COR-L47 (cell line): ENCODE measurements around the gene TIMM17B.

Experiments used
- DNase-seq: peaks from one replicate; lab custom pipeline; 2025; lab: John Stamatoyannopoulos, UW

Gene TIMM17B

DNA sequence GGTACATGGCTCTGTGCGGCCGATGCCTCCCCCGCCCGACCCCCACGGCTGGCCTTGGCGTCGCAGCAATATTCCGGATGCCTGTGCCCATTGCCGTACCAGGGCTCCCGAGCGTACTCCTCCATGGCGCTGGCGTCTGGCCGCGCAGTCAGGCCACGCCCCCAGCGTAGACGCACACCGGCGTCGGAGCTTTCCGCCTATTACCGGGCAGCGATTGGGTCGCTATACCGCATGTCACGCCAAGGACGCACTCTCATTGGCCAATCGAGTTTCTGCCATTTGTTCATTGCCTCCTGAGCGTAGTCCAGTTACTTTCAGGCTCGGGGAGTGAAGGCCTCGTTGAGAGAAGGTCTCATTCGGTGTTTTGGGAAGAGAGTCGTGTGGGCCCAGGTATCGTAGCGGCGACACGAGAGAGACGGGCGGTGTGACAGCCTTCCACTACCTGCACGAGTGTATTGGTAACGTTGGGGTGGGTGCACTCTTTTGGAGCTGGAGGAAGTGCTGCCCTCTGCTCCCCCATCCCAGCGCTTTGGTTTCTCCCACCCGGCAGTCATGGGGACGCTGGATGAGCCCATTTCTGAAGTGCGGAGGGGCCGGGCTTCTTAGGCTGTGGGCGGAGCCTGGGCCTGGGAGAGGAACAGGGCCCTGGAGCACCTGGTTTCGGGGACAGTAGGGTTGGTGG lies at the start of gene TIMM17B, which contains the start of gene PQBP1:
TIMM17B (minus strand) TSS at position 144 of the 682 bp plus-strand sequence; CDS start at position 125, 19 bp downstream.
PQBP1 (plus strand) TSS at position 306 of the 682 bp plus-strand sequence. CDS start 580 bp downstream, outside the sequence.
- DNase-seq: peak; percentile 92

DNA sequence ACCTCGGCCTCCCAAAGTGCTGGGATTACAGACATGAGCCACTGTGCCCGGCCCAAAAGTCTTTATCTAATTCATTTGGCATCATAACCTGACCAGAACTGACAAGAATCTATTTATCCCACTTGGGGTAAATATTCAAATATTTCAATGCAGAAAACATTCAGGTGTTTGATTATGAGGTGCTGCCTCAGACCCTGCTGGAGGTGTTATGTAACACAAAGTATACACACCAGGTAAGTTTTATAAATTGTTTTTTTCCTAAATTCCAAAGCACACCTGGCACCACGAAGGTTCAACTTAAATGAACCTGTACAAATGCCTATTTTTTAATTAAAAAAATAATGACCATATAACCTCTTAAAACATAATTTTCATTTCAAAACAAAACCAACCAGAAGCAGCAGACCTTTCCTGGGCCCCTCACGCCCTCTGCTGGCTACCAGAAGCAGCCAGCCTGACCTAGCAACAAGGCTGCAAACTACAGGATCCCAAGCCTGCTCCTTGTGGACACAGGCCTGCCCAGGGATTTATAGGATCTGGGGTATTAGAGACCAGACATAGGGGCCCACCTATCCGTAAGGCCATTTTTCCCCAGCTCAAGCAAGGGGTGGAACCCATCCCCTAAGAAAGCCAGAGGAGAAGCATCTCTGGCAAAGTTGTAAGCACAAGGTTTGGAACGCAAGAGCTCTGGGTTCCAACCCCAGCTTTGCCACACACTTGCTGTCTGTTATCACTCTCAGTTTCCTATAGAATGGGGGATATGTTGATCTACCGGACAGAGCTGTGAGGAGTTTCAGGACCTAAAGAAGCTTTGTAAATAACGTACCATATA lies 48.2 kb upstream of the TIMM17B start:
- no peak for DNase-seq

DNA sequence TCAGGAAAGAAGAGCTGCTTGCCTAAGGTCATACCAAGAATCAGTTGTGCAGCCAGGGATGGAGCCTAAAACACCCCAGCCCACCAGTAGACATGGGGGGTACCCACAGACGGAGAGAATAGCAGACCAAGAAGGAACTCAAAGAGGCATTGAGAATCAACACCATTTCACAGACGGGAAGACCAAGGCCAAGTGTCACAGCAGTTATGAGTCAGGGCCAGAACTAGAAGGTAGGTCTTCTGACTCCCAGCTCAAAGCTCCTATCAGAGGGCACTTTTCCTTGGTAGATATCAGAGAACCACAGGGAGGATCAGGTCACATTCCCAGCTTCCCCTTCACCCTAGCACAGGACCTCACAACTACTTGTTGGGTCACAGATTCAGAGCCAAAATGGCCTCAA lies 45.3 kb upstream of the TIMM17B start:
- no peak for DNase-seq

DNA sequence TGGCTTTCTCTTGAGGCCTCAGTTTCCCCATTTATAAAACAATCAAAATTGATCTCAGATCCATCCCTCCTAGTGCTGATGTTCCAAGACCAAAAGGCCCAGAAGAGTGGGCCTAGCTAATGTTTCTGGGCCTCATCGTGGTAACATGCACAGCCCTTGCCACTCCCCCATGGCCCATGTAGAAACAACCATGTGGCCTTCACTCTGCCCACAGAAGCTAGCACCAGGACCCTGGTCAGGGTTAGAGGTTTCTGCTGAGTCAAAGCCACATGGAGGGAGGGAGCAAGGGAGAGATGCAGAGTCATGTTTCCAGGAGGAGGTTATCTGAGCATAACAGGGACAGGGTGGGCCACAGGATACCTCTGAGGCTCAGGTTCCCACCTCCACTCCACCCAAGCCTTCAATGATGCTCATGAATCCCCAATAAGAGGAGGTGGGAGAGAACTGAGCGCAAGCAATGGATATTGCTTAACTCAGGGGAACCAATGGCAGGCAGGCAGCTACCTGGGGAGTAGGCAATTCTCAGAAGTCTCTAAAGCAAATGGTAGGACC lies 42.9 kb upstream of the TIMM17B start:
- no peak for DNase-seq

DNA sequence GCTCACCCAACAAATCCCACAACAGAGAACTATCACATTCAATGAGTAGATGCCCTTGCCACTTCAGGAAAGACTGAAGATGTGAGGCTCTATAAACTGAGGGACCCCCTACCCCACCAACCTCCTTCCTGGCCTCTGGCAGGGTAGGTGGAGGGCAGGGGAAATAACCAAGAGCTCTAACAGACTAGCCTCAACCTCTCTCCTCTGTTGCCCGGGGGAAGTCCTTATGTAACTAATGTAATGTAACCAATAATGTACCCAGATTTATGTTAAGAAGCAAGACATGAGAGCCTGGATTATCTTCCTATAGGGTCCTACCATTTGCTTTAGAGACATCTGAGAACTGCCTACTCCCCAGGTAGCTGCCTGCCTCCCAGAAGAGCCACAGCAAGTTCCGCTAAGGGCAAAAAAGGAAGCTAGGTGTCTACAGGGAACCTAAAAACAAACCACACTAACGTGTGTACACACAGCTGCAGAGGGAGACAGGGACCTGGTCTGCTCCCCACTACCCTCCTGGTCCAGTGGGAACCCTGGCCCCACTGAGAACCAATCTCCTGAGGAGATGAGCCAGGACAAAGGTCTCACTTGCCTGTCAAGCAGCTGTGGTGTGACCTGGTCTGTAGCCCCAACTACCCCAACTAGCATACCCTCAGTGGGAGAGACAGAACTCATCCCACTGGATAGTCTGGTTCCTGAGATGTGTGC lies 42.1 kb upstream of the TIMM17B start:
- no peak for DNase-seq

DNA sequence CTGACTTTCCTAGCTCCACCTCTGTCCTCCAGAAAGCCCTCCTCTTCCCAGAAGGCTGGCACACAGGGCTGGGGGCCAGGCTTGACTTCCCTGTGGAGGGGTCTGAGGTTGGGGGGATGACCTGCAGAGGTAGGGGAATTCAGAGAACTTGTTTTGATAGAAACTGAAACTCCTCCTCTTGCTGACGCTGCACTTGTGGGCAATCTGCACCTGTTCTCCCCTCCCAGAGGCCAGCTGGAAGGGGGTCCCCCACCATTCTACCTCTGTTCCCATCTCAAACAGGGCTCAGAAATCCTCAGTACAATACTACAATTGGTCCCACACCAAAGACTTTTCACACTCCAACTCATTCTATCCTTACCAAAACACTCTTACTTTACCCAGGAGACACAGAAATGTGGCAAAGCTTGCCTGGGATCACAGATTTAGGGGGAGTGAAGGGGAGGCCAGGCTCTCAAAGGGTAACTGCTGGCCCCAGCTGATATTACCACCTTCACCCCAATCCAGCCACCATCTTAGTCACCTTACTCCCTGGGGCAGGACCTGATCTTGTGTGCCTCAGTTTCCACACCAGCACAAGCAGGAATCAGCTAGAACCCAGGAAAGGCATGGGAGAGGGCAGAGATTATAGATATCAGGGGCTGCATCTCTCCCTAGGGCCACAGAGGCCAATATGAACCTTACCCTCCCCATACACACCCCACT lies 41.3 kb upstream of the TIMM17B start:
- no peak for DNase-seq

DNA sequence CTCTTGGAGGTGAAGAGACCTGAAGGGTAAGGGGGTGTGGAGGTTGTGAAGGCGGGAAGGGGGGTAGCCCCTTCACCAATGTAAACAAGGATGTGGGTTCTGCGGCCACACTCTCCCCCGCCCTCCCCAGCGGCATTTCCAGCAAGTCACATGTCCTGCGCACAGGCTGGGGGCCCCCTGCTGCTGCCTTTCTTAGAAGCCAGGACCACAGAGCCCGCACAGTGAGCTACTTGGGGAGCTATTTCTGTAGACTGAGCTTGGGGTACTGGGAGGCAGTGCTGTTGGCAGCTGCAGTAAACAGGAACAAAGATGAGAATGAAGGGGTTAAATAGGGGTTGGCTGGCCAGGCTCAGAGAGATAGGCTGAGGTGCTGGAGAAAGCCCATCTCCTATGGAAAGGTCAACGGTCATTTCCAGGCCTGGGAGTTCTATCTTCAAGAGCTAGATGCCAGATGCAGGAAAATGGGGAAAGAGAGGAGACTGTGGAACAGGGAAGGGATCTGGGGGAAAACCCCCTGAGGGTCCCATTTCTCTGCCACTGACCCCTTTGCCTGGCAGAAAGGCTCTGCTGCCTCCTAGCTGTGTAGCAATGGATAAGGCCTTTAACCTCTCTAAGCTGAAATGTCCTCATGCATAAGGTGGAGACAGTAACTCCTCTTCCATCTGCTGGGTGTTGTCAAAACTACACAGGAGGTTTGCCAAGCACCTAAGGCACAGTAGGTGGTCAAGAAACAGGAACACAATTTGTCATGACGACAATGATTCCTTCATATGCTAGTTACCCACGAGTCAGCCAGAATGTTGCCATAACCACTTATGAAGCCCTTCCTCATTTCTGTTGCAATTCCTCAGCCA lies 39.7 kb upstream of the TIMM17B start:
- no peak for DNase-seq

DNA sequence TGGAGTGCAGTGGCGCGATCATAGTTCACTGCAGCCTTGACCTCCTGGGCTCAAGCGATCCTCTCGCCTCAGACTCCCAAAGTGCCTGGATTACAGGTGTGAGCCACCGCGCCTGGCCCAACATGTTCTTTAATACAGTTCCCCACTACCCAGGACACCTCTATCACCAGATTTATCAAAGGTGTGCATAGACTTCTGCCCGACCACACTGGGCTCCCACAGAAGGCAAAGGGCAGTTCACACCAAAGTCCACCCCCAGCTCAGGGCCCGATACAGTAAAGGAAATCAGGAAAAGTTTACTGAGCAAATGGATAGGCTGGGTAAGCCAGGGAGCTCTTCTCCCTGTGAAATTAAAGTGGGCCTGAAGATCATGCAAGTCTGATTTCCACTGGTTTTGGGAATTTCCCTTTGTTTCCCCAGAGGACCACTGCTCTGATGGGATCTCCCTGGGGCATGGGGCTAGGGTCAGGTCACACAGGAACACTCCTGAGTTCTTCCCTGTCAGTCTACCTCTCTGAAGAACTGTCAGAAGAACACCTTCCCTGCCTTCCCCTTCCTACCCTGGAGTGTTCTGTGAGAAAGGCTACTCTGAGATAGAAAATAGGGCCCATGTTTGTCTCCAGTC lies 39.0 kb upstream of the TIMM17B start:
- no peak for DNase-seq

DNA sequence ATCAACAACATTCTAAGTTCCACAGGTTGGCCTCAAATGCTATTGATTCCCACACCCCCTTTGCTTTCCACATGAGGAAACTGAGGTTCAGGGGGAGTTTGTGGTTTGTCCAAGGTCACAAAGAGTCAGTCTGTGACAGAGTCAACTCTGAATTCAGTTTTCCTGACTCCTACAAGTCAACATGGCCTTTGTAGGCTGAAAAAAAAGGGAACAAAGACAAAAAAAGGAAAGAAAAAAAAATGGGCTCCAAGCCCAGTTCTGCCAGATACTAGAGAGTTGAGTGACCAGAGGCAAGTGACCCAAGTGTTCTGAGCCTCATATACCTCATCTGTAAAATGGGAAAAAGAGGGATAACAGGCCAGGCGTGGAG lies 37.7 kb upstream of the TIMM17B start:
- DNase-seq: no peak

DNA sequence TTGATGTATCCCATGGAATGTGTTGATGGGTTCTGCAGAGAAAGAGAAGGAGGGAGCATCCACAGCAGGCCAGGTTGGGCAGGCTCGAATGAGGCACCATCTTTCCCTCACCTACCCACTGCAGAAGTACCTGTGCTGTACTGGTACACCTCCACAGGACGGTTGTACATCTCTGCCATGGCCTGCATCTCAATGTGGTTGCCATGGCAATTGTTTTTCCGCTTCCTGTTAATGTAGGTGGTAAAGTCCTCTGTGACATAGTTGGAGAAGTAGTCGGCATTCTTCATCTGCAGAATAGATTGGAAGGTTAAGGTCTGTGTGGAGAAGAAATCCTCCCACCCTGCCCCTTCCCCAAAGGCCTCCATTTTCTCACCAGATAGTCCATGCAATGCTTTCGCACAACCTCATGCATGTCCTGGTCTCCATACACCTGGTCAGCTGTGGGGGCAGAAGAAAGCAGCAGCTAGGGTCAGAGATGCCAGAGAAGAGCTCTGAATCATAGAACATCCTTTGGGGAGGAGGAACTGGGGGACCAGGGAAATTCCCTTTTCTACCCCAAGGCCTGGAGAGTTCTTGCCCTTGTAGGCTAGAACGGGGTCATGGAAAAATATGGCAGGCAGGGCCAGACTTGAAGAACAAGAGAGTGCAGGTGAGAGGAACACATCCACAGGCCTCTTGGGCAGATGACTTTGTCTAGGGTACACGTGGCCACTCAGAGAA lies 37.2 kb upstream of the TIMM17B start:
- DNase-seq: no peak

DNA sequence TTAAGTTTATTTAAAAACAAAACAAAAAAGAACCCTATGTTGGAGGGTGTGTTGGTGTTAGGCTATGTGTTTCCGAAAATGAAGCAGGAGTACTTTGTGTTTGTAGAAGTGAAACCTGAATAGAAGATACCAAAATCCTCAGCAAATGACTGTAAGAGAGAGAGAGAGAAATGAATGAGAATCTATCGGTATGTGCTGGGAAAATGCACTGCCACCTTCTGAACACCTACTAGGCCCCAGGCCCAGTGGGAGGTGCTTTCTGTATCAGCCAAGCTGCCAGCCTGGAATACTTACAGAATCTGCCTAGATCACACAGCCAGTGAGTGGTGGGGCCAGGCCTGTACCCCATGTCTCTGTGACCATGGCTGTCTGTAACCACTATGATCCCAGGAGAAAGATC lies 36.2 kb upstream of the TIMM17B start:
- DNase-seq: no peak

DNA sequence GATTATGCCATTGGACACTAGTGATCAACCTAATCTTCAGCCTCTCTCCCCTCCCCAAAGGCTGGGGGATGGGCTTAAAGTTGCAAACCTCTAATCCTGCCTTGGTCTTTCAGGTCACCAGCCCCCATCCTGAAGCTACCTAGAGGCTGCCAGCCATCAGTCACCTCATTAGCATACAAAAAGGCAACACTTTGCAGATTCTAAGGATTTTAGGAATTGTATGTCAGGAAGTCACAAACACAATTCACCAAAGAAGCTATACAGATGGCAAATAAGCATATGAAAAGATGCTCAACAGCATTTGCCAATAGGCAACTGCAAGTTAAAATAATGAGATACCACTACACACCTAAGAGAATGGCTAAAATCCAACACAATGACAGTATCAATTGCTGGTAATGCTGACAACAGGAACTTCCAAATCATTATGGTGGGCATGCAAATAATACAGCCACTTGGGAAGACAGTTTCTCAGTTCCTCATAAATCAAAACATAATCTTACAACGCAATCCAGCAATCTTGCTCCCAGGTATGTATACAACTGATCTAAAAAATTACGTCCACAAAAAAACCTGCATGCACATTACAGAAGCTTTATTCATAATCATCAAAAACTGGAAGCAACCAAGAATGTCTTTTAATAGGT lies 30.3 kb upstream of the TIMM17B start:
- DNase-seq: no peak

DNA sequence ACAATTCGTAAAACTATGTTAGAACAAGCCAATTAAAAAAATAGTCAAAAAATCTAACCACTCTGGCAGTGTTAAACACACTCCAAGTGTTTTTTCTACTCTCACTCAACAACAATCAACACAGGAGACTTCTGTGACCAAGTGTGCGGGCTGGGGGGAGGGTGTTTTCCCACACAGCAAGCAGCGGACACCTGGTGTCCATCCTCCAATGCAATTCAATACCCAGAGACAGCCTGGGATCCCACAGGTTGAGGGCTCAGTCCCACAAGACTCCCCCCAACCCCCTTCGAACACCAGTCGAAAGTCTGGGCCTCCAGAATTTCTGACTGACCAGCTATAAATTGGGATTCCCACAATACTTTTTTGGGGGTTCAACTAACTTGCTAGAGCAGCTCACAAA lies 29.6 kb upstream of the TIMM17B start:
- no peak for DNase-seq

DNA sequence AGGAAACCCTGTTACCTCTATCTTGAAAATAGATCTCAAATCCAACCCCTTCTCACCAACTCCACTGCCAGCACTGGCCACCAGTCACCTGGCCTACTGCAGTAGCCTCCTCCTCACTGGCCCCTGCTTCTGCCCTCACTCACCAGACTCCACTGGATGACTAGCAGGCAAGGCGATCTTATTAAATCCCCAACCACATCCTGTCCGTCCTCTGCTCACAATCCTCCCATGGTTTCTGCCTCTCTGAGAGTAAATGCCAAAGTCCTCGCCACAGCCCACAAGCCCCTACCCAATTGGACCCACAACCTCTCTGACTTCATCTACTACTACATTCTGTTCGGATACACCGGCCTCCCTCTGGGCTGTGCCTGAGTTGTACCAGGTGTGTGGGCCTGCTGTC lies 26.7 kb upstream of the TIMM17B start:
- DNase-seq: no peak

DNA sequence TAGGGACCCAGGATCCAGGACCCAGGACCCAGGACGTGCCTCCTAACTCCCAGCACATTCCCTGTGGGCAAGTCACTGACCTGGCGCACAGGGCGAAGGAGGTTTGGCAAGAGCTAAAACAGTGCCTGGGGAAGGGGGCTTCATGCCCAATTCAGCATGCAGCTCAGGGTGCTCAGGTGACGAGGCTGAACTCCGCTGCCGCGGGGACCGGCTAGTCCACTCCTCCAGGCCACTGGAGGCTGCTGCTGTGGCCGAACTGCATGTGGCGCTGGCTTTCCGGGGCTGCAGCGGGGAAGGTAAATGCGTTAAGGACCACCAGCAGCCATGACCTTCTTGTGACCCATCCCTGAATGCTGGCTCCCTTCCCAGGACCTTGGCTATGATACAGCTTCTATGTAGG lies 26.2 kb upstream of the TIMM17B start:
- no peak for DNase-seq

DNA sequence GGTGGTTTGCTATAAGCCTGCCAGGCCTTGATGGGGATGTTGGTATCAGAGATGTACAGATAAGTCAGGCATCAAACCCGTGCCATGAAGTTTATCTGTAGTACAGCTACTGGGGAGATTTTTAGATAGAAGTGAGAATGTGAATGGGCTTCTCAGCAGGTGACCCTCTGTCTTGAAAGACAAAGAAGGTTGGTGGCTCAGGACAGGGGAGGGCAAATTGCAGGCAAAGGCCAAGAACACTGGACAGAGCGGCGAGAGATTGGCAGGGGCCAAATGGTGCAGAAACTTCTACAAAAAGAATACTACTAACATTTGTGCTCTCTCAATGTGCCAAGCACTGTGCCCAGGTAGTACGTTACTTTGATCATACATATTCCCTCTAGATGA lies 23.1 kb upstream of the TIMM17B start:
- DNase-seq: no peak

DNA sequence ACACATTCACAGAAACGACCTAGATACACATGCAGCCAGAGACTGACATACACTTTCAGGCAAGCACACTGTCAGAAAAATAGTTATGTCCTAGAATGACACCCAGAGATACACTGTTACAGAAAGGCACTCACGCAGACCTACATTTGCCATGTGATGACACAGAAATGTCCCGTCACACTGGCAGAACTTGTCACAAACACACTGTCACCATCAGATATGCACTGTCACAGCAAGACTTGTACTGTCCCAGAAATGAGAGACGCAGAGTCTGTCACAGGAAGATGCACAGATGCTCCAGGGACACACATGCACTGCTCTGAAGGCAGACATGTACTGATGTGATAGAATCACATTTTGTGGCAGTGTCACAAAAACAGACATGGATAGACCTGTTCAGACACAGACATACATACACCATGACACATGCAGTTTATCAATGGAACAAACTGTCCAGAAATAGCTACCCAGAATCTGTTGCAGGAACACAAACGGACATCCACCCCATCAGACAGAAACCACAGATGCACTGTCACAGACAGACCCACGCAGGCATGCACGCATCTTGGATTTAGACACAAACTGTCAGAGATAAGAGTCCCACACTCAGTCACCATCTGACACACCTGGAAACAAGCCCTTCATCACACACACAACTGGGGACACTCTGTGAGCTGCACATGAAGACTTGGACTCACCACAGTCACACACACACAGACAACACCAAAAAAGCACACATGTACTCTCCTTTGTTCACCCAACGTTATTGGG lies 22.6 kb upstream of the TIMM17B start:
- no peak for DNase-seq

DNA sequence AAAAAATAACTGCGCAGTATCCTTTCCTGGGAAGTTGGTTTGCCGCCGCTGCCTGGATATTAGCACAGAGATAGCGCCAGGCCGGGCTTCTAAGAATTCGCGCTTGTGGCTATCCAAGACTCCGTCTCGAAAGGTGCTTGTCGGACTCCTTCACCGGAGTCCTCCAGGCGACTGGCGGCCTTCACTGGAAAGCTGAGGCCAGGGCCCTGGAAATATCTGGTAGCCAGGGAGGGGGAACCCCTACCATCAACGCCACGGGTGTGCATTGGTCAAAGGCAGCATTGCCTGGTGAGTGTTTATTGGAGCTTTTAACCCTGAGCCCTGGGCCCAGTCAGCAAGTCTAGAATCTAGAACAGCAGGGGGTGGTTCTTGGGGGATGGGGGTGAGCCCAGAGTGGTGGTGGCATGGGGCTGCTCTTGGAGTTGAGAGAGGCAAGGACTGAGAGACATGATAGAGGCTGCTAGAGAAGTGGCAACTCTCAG lies 21.8 kb upstream of the TIMM17B start:
- DNase-seq: no peak
